HEK293 (cell line): ENCODE results near the gene NDUFB11.

ENCODE experiments used
- CTCF ChIP-seq: fragments of 450-650 bp; formaldehyde crosslinking; IDR thresholded peaks from 2 replicates; pipeline ENCODE4 v1.5.1; 2016; ENCODE audit warnings: missing biosample characterization, missing genetic modification characterization
- ZNF292 ChIP-seq: fragments of 450-650 bp; formaldehyde crosslinking; IDR thresholded peaks from 2 replicates; pipeline ENCODE4 v1.5.1; 2016; ENCODE audit warnings: low read depth, missing biosample characterization, missing genetic modification characterization, borderline replicate concordance
- ZNF488 ChIP-seq: fragments of 450-650 bp; formaldehyde crosslinking; IDR thresholded peaks from 2 replicates; pipeline ENCODE4 v1.5.1; 2016; ENCODE audit warnings: missing biosample characterization, missing genetic modification characterization
- ZNF624 ChIP-seq: fragments of 450-650 bp; formaldehyde crosslinking; IDR thresholded peaks from 2 replicates; pipeline ENCODE4 v1.5.1; 2017; ENCODE audit warnings: missing biosample characterization, missing genetic modification characterization
- ZNF843 ChIP-seq: fragments of 450-650 bp; formaldehyde crosslinking; IDR thresholded peaks from 2 replicates; pipeline ENCODE4 v1.5.1; 2016; ENCODE audit warnings: missing biosample characterization, missing genetic modification characterization
- TF ChIP-seq, protein P1 (sequence below): fragments of 450-650 bp; formaldehyde crosslinking; IDR thresholded peaks from 2 replicates; pipeline ENCODE4 v1.5.1; 2016; ENCODE audit warnings: missing biosample characterization, missing genetic modification characterization

DNA sequence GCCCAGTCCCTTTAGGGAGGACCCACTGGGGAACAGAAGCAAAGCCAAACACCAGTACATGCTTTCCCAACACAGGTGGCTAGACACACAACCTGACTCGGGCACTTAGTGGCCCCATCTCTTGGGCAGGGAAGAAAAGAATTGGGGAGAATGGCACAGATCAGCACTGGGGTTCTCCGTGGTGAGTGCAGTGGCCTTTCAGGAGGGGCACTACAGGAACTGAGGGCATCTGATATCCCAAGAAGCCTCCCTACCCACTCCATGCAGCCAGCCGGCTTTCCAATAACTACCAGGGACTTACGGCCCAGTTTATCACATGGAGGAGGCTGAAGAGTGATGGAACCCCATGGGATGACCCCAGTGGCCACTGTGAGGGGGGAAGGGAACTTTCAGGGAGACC lies 43.3 kb downstream of the NDUFB11 start:
- TF ChIP-seq, protein P1, sequence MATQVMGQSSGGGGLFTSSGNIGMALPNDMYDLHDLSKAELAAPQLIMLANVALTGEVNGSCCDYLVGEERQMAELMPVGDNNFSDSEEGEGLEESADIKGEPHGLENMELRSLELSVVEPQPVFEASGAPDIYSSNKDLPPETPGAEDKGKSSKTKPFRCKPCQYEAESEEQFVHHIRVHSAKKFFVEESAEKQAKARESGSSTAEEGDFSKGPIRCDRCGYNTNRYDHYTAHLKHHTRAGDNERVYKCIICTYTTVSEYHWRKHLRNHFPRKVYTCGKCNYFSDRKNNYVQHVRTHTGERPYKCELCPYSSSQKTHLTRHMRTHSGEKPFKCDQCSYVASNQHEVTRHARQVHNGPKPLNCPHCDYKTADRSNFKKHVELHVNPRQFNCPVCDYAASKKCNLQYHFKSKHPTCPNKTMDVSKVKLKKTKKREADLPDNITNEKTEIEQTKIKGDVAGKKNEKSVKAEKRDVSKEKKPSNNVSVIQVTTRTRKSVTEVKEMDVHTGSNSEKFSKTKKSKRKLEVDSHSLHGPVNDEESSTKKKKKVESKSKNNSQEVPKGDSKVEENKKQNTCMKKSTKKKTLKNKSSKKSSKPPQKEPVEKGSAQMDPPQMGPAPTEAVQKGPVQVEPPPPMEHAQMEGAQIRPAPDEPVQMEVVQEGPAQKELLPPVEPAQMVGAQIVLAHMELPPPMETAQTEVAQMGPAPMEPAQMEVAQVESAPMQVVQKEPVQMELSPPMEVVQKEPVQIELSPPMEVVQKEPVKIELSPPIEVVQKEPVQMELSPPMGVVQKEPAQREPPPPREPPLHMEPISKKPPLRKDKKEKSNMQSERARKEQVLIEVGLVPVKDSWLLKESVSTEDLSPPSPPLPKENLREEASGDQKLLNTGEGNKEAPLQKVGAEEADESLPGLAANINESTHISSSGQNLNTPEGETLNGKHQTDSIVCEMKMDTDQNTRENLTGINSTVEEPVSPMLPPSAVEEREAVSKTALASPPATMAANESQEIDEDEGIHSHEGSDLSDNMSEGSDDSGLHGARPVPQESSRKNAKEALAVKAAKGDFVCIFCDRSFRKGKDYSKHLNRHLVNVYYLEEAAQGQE = no peak
- TF ChIP-seq ZNF488 (tag by site-specific recombination) = no peak
- TF ChIP-seq CTCF (tag by site-specific recombination) = no peak
- no peak for TF ChIP-seq ZNF292 (tag by site-specific recombination)
- no peak for TF ChIP-seq ZNF624 (tag by site-specific recombination)
- TF ChIP-seq ZNF843 (tag by site-specific recombination) = no peak
